Measurements from ENCODE around the gene NAT8. TPM values are rescaled to one million over a fixed set of nuclear protein-coding genes. Genes with fewer than 3 reads are reported as not detected.

NAT8 gene
- total and polyA plus RNA-seq, 2 experiments from 2014 or later: not detected

DNA sequence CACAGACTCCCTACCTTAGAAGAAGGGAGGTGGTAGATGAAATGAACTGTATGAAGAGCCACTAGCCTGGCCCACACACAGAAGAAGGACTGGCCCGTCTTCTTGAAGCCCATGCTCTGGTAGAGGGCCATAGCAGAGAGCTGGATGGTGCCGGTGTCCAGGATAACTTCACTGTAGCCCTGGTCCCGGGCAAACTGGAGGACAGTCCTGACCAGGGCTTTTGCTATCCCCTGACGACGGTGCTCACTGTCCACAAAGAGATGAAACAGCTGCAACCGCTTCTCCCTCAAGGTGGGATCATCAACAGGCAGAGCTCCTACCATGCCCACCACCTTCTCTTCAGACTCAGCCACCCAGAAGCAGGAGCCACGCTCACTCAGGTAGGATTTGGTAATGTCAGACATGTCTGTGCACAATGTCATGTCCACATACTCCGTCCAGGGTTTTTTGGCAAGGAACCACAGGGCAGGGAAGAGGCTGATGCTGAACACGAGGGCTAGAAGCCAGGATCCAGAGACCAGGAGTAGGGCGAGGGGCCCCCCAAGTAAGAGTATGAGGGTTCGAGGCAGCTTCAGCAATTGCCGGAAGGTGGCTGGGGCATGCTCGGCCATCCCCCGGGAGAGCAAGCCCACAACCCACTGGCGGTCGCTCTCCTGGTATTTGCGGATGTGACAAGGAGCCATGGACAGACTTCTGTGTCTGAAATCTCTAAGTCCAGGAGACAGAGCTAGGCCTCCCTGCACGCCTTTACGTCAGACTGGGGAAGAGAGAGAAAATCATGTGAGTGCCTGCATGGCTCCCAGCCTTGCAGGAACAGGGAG is 1.1 kb downstream of the NAT8 start:
- peaks cover 27% of the 10 kb centered on the region for H3K36me3 Mint-ChIP-seq (ENCODE audit: low read depth)
- H3K4me3 Mint-ChIP-seq: no peak overlapping the region
- Histone ChIP-seq H3K4me3 (no peak overlapping the region), H3K36me3 (ENCODE audit: insufficient read depth) (no peaks in the 10 kb centered on the region), H3K4me2 (no peak overlapping the region), H3K27ac (ENCODE audit: low read depth) (no peak overlapping the region), H2AFZ (no peak overlapping the region), H3K79me2 (replicated peaks; ENCODE audit: insufficient read depth) (no peaks in the 10 kb centered on the region), H3K27me3 (ENCODE audit: insufficient read depth) (no peaks in the 10 kb centered on the region), H3K9me2 (ENCODE audit: insufficient read depth) (no peaks in the 10 kb centered on the region), H3K4me1 (ENCODE audit: insufficient read depth) (no peaks in the 10 kb centered on the region), H3F3A (replicated peaks; ENCODE audit: low read depth) (no peaks in the 10 kb centered on the region), H4K20me1 (replicated peaks; ENCODE audit: insufficient read depth) (no peaks in the 10 kb centered on the region)
- H3K27me3 Mint-ChIP-seq (ENCODE audit: insufficient read depth, low read depth, poor library complexity): peaks cover 2% of the 10 kb centered on the region
- no peaks in the 10 kb centered on the region for H3K4me1 Mint-ChIP-seq
- ATAC-seq (no peak), DNase-seq (ENCODE audit: low spot score) (no peak)
- peaks cover 57% of the 10 kb centered on the region for H3K9me3 Mint-ChIP-seq
- no peak overlapping the region for H3K27ac Mint-ChIP-seq
- TF ChIP-seq, protein P1, sequence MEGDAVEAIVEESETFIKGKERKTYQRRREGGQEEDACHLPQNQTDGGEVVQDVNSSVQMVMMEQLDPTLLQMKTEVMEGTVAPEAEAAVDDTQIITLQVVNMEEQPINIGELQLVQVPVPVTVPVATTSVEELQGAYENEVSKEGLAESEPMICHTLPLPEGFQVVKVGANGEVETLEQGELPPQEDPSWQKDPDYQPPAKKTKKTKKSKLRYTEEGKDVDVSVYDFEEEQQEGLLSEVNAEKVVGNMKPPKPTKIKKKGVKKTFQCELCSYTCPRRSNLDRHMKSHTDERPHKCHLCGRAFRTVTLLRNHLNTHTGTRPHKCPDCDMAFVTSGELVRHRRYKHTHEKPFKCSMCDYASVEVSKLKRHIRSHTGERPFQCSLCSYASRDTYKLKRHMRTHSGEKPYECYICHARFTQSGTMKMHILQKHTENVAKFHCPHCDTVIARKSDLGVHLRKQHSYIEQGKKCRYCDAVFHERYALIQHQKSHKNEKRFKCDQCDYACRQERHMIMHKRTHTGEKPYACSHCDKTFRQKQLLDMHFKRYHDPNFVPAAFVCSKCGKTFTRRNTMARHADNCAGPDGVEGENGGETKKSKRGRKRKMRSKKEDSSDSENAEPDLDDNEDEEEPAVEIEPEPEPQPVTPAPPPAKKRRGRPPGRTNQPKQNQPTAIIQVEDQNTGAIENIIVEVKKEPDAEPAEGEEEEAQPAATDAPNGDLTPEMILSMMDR (conservative IDR thresholded peaks at IDR 0.05; ENCODE audit: low read depth in 2 of 2): no peak
- no peak for TF ChIP-seq NANOG (IDR thresholded peaks at IDR 0.05; ENCODE audit: borderline replicate concordance)
- no peak for TF ChIP-seq EZH2phosphoT487 (IDR thresholded peaks at IDR 0.05; ENCODE audit: unreplicated experiment)
- TF ChIP-seq POLR2AphosphoS5 (IDR thresholded peaks at IDR 0.05; ENCODE audit: low read depth): no peak
- TF ChIP-seq CREB1 (CRISPR knock-in tag; IDR thresholded peaks at IDR 0.05; ENCODE audit: low read depth): no peak
- no peak for TF ChIP-seq STAT1 (IDR thresholded peaks at IDR 0.05; ENCODE audit: unreplicated experiment)

DNA sequence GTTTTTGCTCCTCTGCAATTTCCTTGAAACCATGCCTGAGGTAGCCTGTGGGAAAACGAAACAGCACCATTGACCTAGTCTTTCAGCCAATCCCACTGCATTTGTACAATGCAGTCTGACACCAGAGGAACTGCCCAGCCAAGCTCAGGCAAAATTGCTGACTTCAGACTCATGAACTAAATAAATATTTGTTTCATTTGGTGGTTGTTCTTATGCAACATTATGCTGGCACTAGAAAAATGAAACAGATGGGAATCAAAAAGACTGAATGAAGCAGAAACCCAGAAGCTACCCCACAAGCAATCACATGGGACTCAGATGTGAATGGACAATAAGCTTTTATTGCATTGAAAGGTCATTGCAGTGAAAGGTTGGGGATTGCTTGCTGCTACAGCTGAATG is 1.7 kb downstream of the NAT8 start:
- H3K27ac Mint-ChIP-seq: no peak overlapping the region
- Histone ChIP-seq H3K4me3 (no peak overlapping the region), H3K27ac (ENCODE audit: low read depth) (no peak overlapping the region), H2AFZ (no peak overlapping the region), H3K79me2 (replicated peaks; ENCODE audit: insufficient read depth) (no peaks in the 10 kb centered on the region), H4K20me1 (replicated peaks; ENCODE audit: insufficient read depth) (no peaks in the 10 kb centered on the region), H3K4me1 (ENCODE audit: insufficient read depth) (no peaks in the 10 kb centered on the region), H3K36me3 (ENCODE audit: insufficient read depth) (no peaks in the 10 kb centered on the region), H3F3A (replicated peaks; ENCODE audit: low read depth) (no peaks in the 10 kb centered on the region), H3K9me2 (ENCODE audit: insufficient read depth) (no peaks in the 10 kb centered on the region), H3K27me3 (ENCODE audit: insufficient read depth) (no peaks in the 10 kb centered on the region), H3K4me2 (no peak overlapping the region)
- H3K4me3 Mint-ChIP-seq: no peak overlapping the region
- no peaks in the 10 kb centered on the region for H3K4me1 Mint-ChIP-seq
- peaks cover 2% of the 10 kb centered on the region for H3K27me3 Mint-ChIP-seq (ENCODE audit: insufficient read depth, low read depth, poor library complexity)
- peaks cover 57% of the 10 kb centered on the region for H3K9me3 Mint-ChIP-seq
- peaks cover 27% of the 10 kb centered on the region for H3K36me3 Mint-ChIP-seq (ENCODE audit: low read depth)
- DNase-seq (ENCODE audit: low spot score): no peak
- ATAC-seq: no peak
- TF ChIP-seq JUNB (IDR thresholded peaks at IDR 0.05; ENCODE audit: unreplicated experiment) (no peak), EZH2 (IDR thresholded peaks at IDR 0.05; ENCODE audit: low read depth, unreplicated experiment) (no peak), CREB1 (CRISPR knock-in tag; IDR thresholded peaks at IDR 0.05; ENCODE audit: low read depth) (no peak), EZH2phosphoT487 (IDR thresholded peaks at IDR 0.05; ENCODE audit: unreplicated experiment) (no peak)
- TF ChIP-seq, protein P2, sequence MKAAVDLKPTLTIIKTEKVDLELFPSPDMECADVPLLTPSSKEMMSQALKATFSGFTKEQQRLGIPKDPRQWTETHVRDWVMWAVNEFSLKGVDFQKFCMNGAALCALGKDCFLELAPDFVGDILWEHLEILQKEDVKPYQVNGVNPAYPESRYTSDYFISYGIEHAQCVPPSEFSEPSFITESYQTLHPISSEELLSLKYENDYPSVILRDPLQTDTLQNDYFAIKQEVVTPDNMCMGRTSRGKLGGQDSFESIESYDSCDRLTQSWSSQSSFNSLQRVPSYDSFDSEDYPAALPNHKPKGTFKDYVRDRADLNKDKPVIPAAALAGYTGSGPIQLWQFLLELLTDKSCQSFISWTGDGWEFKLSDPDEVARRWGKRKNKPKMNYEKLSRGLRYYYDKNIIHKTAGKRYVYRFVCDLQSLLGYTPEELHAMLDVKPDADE (IDR thresholded peaks at IDR 0.05): no peak
- TF ChIP-seq, protein P3, sequence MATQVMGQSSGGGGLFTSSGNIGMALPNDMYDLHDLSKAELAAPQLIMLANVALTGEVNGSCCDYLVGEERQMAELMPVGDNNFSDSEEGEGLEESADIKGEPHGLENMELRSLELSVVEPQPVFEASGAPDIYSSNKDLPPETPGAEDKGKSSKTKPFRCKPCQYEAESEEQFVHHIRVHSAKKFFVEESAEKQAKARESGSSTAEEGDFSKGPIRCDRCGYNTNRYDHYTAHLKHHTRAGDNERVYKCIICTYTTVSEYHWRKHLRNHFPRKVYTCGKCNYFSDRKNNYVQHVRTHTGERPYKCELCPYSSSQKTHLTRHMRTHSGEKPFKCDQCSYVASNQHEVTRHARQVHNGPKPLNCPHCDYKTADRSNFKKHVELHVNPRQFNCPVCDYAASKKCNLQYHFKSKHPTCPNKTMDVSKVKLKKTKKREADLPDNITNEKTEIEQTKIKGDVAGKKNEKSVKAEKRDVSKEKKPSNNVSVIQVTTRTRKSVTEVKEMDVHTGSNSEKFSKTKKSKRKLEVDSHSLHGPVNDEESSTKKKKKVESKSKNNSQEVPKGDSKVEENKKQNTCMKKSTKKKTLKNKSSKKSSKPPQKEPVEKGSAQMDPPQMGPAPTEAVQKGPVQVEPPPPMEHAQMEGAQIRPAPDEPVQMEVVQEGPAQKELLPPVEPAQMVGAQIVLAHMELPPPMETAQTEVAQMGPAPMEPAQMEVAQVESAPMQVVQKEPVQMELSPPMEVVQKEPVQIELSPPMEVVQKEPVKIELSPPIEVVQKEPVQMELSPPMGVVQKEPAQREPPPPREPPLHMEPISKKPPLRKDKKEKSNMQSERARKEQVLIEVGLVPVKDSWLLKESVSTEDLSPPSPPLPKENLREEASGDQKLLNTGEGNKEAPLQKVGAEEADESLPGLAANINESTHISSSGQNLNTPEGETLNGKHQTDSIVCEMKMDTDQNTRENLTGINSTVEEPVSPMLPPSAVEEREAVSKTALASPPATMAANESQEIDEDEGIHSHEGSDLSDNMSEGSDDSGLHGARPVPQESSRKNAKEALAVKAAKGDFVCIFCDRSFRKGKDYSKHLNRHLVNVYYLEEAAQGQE (IDR thresholded peaks at IDR 0.05; ENCODE audit: unreplicated experiment): no peak

All from GM23338 (cell line).